Right lung (tissue), 5 donors: Measurements from ENCODE around the gene LYRM9. TPM values are rescaled to one million over a fixed set of nuclear protein-coding genes. Genes with fewer than 3 reads are reported as not detected.
A peak's percentile ranks its signal among the peaks of the same experiment; 100 is the strongest.
"Not testable (repeated sequence)": the region's sequence is repeated elsewhere in the genome, so short reads cannot be mapped to it uniquely, and the experiment has no call there.

ENCODE experiments used
- DNase-seq, 2 donors: peaks; one replicate each; pipeline ENCODE4 v3.0.0-alpha.2; 2013
- polyA plus RNA-seq, 5 donors: library from polyadenylated mRNA; unstranded; fragments of 120-200 nt; gene quantifications; one replicate each; pipeline versions ENCODE4 v1.2.1 to v1.2.3, GENCODE V29; 2013; ENCODE audit warnings: inconsistent platforms in 1 of 5, low replicate concordance in 1 of 5; ENCODE audit not compliant: insufficient read length in 5 of 5, insufficient read depth in 1 of 5

Gene LYRM9
- polyA plus RNA-seq, 5 donors, result 12.7 to 22.3 (median 14.9) TPM

- DNase-seq, result no peak
Observed at GRCh38 chr17:27907976-27908558, 14.9 kb upstream of the LYRM9 start.

GRCh38 chr17:27906623-27907022 is 13.5 kb upstream of the LYRM9 start:
- no peak for DNase-seq

- DNase-seq, result no peak
Observed at GRCh38 chr17:27906226-27906580, 13.0 kb upstream of the LYRM9 start.

GRCh38 chr17:27905447-27906225 is 12.5 kb upstream of the LYRM9 start:
- DNase-seq, result no peak

GRCh38 chr17:27904534-27905446 is 11.6 kb upstream of the LYRM9 start:
- DNase-seq, result no peak

- no peak for DNase-seq
Observed at GRCh38 chr17:27904114-27904513, 10.9 kb upstream of the LYRM9 start.

GRCh38 chr17:27899525-27899924 is 6.4 kb upstream of the LYRM9 start:
- no peak for DNase-seq

- DNase-seq, result no peak
Observed at GRCh38 chr17:27898096-27898495, 4.9 kb upstream of the LYRM9 start.

- no peak for DNase-seq
Observed at GRCh38 chr17:27896701-27897100, 3.5 kb upstream of the LYRM9 start.

- DNase-seq, result no peak
Observed at GRCh38 chr17:27895940-27896535, 2.9 kb upstream of the LYRM9 start.

- DNase-seq, result no peak
Observed at GRCh38 chr17:27895123-27895895, 2.1 kb upstream of the LYRM9 start.

GRCh38 chr17:27893841-27894503 is 807 bp upstream of the LYRM9 start:
- DNase-seq, result no peak

- no peak for DNase-seq
Observed at GRCh38 chr17:27892542-27892865, 661 bp downstream of the LYRM9 start.

- DNase-seq, result no peak
Observed at GRCh38 chr17:27891841-27892240, 1.3 kb downstream of the LYRM9 start.

GRCh38 chr17:27889711-27890251 is 3.4 kb downstream of the LYRM9 start:
- no peak for DNase-seq

- peak; percentile 16 to 22 for DNase-seq
Observed at GRCh38 chr17:27888945-27889344, 4.2 kb downstream of the LYRM9 start.

- no peak for DNase-seq
Observed at GRCh38 chr17:27888067-27888466, 5.1 kb downstream of the LYRM9 start.

- not testable (repeated sequence) for DNase-seq
Observed at GRCh38 chr17:27886348-27886906, 6.7 kb downstream of the LYRM9 start.

- no peak for DNase-seq
Observed at GRCh38 chr17:27882162-27882840, 10.9 kb downstream of the LYRM9 start.
